Adrenal gland (tissue), 12 donors: ENCODE results near the gene ZCRB1. TPM values are rescaled to one million over a fixed set of nuclear protein-coding genes. Genes with fewer than 3 reads are reported as not detected.

Experiments used
- DNase-seq, 7 donors: peaks; one replicate each; pipeline ENCODE4 v3.0.0-alpha.2; 2019 to 2020
- H3K27ac ChIP-seq, 5 donors: fragments of 200-600 bp; sonication (generic) in 4 of 5; 1 replicate in 3 of 5; 2 replicates in 2 of 5; pipeline versions ENCODE4 v1.5.1 to v1.8.0; 2016 to 2020; ENCODE audit warnings: mild to moderate bottlenecking in 1 of 5
- H3K27me3 ChIP-seq: fragments of 200-600 bp; 2 replicates; pipeline ENCODE4 v1.8.0; 2021
- H3K36me3 ChIP-seq, 2 donors: fragments of 200-600 bp; replicated peaks in 1 of 2; 1 replicate in 1 of 2; 2 replicates in 1 of 2; pipeline versions ENCODE4 v1.5.1 to v1.8.0; 2018 to 2022
- H3K4me1 ChIP-seq, 2 donors: fragments of 200-600 bp; replicated peaks in 1 of 2; 1 replicate in 1 of 2; 2 replicates in 1 of 2; pipeline versions ENCODE4 v1.5.1 to v1.8.0; 2018 to 2021
- H3K4me3 ChIP-seq, 4 donors: fragments of 200-600 bp; sonication (generic) in 3 of 4; one replicate each; pipeline ENCODE4 v1.5.1; 2016 to 2018
- H3K9me3 ChIP-seq, 3 donors: fragments of 200-600 bp; sonication (generic) in 1 of 3; replicated peaks in 1 of 3; 1 replicate in 2 of 3; 2 replicates in 1 of 3; pipeline versions ENCODE4 v1.5.1 to v1.8.0; 2016 to 2021
- CTCF ChIP-seq, 6 experiments: fragments of 450-650 bp in 4 of 6; fragments of 200-600 bp in 2 of 6; sonication (generic) in 1 of 6; IDR thresholded peaks; 1 replicate in 5 of 6; 2 replicates in 1 of 6; pipeline versions ENCODE4 v1.5.1 to v1.8.0; 2016 to 2021; ENCODE audit warnings: antibody characterized with exemption in 6 of 6, mild to moderate bottlenecking in 2 of 6, moderate library complexity in 1 of 6
- POLR2A ChIP-seq, 2 donors: fragments of 450-650 bp; IDR thresholded peaks; one replicate each; pipeline ENCODE4 v1.6.1; 2017; ENCODE audit warnings: antibody characterized with exemption in 2 of 2, mild to moderate bottlenecking in 2 of 2, moderate library complexity in 1 of 2
- WGBS, 4 donors: extraction: QIAGEN DNeasy Blood & Tissue Kit in 2 of 4; methylation state at CpG; one replicate each; pipeline versions ENCODE4 v1.1.5 to v1.1.7; 2013 to 2017; 5-methylcytosine and 5-hydroxymethylcytosine counted together
- intact Hi-C, 2 donors: fragments of 100-400 bp; cut with DNase I; formaldehyde crosslinking; loops; one replicate each; pipeline versions ENCODE4 v1.14.1 to v1.15.0; 2022 to 2023
- polyA plus RNA-seq, 3 donors: library from polyadenylated mRNA; stranded (reverse); fragments of 200-250 nt in 2 of 3; fragments of 350-450 nt in 1 of 3; fragmentation: Illumina TruSeq in 1 of 3; extraction: RNeasy Lipid Tissue Mini Kit (QIAGEN cat#74804) in 1 of 3; gene quantifications; one replicate each; pipeline ENCODE4 v1.2.3, GENCODE V29; 2013 to 2014
- total RNA-seq, 9 donors: library from RNA; depleted of rRNA in 4 of 9; stranded (reverse); fragments of >200 nt in 4 of 9; fragments of 120-200 nt in 1 of 9; fragmentation: NEBNext Ultra II Directional in 1 of 9; extraction: Animal tissue kit (Norgen Biotek cat#: 25700) in 1 of 9; gene quantifications; one replicate each; pipeline versions ENCODE4 v1.1.0 to v1.2.4, GENCODE V29; 2013 to 2023
- donor health status: healthy with polysubstance abuse.
- donor health status: Bipolar disorder and iron deficiency.
- donor health status: DM: yes; HTN: yes; CAD: no.
- donor health status: DM: no; HTN: no; CAD: no.
- donor health status: DM: no; HTN: no; CAD: no.
- donor health status: DM: yes; HTN: yes; CAD: no.

The ZCRB1 gene
- total and polyA plus RNA-seq, 12 donors: 23.5 to 110 (median 58.2) TPM

- peaks cover 10 to 40% of the 10 kb centered on the region in 2 donors for H3K4me1 ChIP-seq
- H3K27ac ChIP-seq: peak overlapping the region in 4 of 5 donors; percentile 70 to 88 (median 80)
- H3K27me3 ChIP-seq: no peaks in the 10 kb centered on the region
- H3K36me3 ChIP-seq: peaks cover 0 to 10% of the 10 kb centered on the region in 2 donors
- H3K9me3 ChIP-seq: no peaks in the 10 kb centered on the region
- TF ChIP-seq POLR2A (IDR thresholded peaks at IDR 0.05) (no peak), CTCF (IDR thresholded peaks at IDR 0.05) (no peak)
- peak in 1 of 7 donors; percentile 5 for DNase-seq
- intact Hi-C loops: loop anchor here (10.0 kb wide), 1 partner anchor 92 kb away; the partner anchor contains the start of gene YAF2 (in 2 of the 2)
- WGBS, 4 donors: 10 to 14% (median 12%) methylated on average over 7 to 13 of the region's 13 CpGs
- H3K4me3 ChIP-seq: peak overlapping the region; percentile 17 to 89 (median 48)
Measured at GRCh38 chr12:42326541-42327226, 790 bp upstream of the ZCRB1 start.

DNA sequence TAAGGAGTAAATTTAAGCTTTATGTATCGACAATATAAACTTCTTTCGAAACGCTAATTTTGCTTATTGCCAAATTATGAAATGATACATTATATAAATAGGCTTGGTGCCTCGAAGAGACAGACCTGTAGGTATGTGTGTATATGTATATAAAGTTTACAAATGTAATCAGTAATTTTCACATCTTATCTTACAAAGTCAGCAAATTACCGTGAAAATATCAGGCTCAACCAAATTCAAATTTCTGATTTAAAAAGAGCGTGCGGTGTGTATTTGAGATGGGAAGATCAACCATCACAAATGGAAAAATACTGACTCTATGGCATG, 605 bp downstream of the ZCRB1 start:
- peak overlapping the region in 3 of 5 donors; percentile 70 to 88 (median 72) for H3K27ac ChIP-seq
- no peaks in the 10 kb centered on the region for H3K9me3 ChIP-seq
- intact Hi-C loops: loop anchor here (10.0 kb wide), 1 partner anchor 90 kb away; the partner anchor contains the start of gene YAF2 (in 2 of the 2)
- H3K36me3 ChIP-seq: peaks cover 0 to 24% of the 10 kb centered on the region in 2 donors
- TF ChIP-seq CTCF (IDR thresholded peaks at IDR 0.05): no peak
- TF ChIP-seq POLR2A (IDR thresholded peaks at IDR 0.05): no peak
- no peak for DNase-seq
- H3K4me1 ChIP-seq: peaks cover 10 to 35% of the 10 kb centered on the region in 2 donors
- WGBS, 4 donors: 35 to 50% (median 41%) methylated on average over 7 of the region's 7 CpGs
- H3K4me3 ChIP-seq: peak overlapping the region; percentile 17 to 89 (median 48)
- no peaks in the 10 kb centered on the region for H3K27me3 ChIP-seq

DNA sequence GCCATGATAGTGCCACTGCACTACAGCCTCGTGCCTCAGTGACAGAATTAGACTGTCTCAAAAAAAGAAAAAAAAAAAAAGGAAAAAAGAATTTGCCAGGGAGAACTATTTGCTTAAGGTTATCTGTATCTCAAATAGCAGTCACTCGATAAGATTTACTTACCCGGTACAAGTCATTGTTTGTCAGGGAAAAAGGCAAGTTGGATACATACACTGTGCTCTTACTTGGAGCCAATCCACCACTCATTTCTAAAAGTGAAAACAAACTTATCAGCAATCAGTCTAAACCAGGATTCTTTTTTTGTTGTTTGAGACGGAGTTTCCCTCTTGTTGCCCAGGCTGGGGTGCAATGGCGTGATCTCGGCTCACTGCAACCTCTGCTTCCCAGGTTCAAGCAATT, 2.0 kb downstream of the ZCRB1 start:
- peaks cover 0 to 25% of the 10 kb centered on the region in 2 donors for H3K36me3 ChIP-seq
- no peak overlapping the region for H3K27ac ChIP-seq
- intact Hi-C loops: loop anchor here (10.0 kb wide), 1 partner anchor 89 kb away; the partner anchor contains the start of gene YAF2 (in 2 of the 2)
- peaks cover 10 to 35% of the 10 kb centered on the region in 2 donors for H3K4me1 ChIP-seq
- no peak for TF ChIP-seq CTCF (IDR thresholded peaks at IDR 0.05)
- TF ChIP-seq POLR2A (IDR thresholded peaks at IDR 0.05): no peak
- 93 to 97% (median 95%) methylated on average over 6 of the region's 6 CpGs for WGBS, 4 donors
- no peaks in the 10 kb centered on the region for H3K27me3 ChIP-seq
- no peaks in the 10 kb centered on the region for H3K9me3 ChIP-seq
- DNase-seq: no peak
- no peak overlapping the region for H3K4me3 ChIP-seq

GRCh38 chr12:42322567-42322966, 3.3 kb downstream of the ZCRB1 start:
- intact Hi-C loops: loop anchor here (10.0 kb wide), 1 partner anchor 88 kb away; the partner anchor contains the start of gene YAF2 (in 2 of the 2)
- Histone ChIP-seq H3K27ac (no peak overlapping the region), H3K9me3 (no peaks in the 10 kb centered on the region), H3K36me3 (peaks cover 0 to 25% of the 10 kb centered on the region in 2 donors), H3K4me3 (no peak overlapping the region), H3K4me1 (peaks cover 10 to 25% of the 10 kb centered on the region in 2 donors), H3K27me3 (no peaks in the 10 kb centered on the region)
- TF ChIP-seq CTCF (IDR thresholded peaks at IDR 0.05) (no peak), POLR2A (IDR thresholded peaks at IDR 0.05) (no peak)
- DNase-seq: no peak
